Thymus (tissue), 11 donors: ENCODE results near the gene BCORL1. TPM values are rescaled to one million over a fixed set of nuclear protein-coding genes. Genes with fewer than 3 reads are reported as not detected.

ENCODE experiments used
- DNase-seq, 9 donors: peaks; one replicate each; pipeline ENCODE4 v3.0.0-alpha.2; 2013; ENCODE audit warnings: low spot score in 9 of 9, low read depth in 6 of 9, missing footprints in 1 of 9
- H3K27ac ChIP-seq, 2 donors: one replicate each; pipeline ENCODE4 v1.5.1; 2013; ENCODE audit warnings: control low read depth in 1 of 2, low read depth in 1 of 2, low read length in 1 of 2, mild to moderate bottlenecking in 1 of 2, moderate library complexity in 1 of 2
- H3K27me3 ChIP-seq, 2 donors: one replicate each; pipeline ENCODE4 v1.5.1; 2013; ENCODE audit warnings: low read length in 1 of 2; ENCODE audit not compliant: control insufficient read depth in 2 of 2, insufficient read depth in 1 of 2
- H3K36me3 ChIP-seq, 2 donors: one replicate each; pipeline ENCODE4 v1.5.1; 2013; ENCODE audit warnings: low read length in 1 of 2, mild to moderate bottlenecking in 1 of 2, moderate library complexity in 1 of 2; ENCODE audit not compliant: control insufficient read depth in 2 of 2, insufficient read depth in 2 of 2
- H3K4me1 ChIP-seq, 2 donors: one replicate each; pipeline ENCODE4 v1.5.1; 2013; ENCODE audit warnings: low read length in 2 of 2; ENCODE audit not compliant: control insufficient read depth in 2 of 2, insufficient read depth in 2 of 2
- H3K4me3 ChIP-seq, 2 donors: one replicate each; pipeline ENCODE4 v1.5.1; 2013; ENCODE audit warnings: low read length in 2 of 2, control low read depth in 1 of 2, mild to moderate bottlenecking in 1 of 2
- H3K9me3 ChIP-seq, 2 donors: one replicate each; pipeline ENCODE4 v1.5.1; 2013; ENCODE audit warnings: low read length in 1 of 2, mild to moderate bottlenecking in 1 of 2; ENCODE audit not compliant: control insufficient read depth in 2 of 2, insufficient read depth in 1 of 2
- WGBS: extraction: QIAGEN DNeasy Blood & Tissue Kit; methylation state at CpG from one replicate; pipeline ENCODE4 v1.1.7; 2013; 5-methylcytosine and 5-hydroxymethylcytosine counted together
- polyA plus RNA-seq: library from polyadenylated mRNA; stranded (reverse); fragments of 200-250 nt; gene quantifications from one replicate; pipeline ENCODE4 v1.2.3, GENCODE V29; 2013
- total RNA-seq: library from RNA; stranded (reverse); fragments of 120-200 nt; gene quantifications from one replicate; pipeline ENCODE4 v1.2.4, GENCODE V29; 2013
- donor health status: healthy.

The BCORL1 gene
- total and polyA plus RNA-seq, 2 donors = 1.0 to 2.0 TPM

- 62% methylated on average over 13 of the region's 13 CpGs for WGBS
- Histone ChIP-seq H3K27me3 (peaks cover 0 to 12% of the 10 kb centered on the region in 2 donors), H3K36me3 (no peaks in the 10 kb centered on the region), H3K9me3 (no peaks in the 10 kb centered on the region), H3K27ac (no peak overlapping the region), H3K4me3 (no peak overlapping the region), H3K4me1 (peaks cover 0 to 30% of the 10 kb centered on the region in 2 donors)
- DNase-seq = peak in 1 of 9 donors; percentile 19
These were observed 23.5 kb upstream of the BCORL1 start for GRCh38 chrX:129958814-129959492.

GRCh38 chrX:129959493-129959832 lies 23.0 kb upstream of the BCORL1 start:
- peaks cover 0 to 12% of the 10 kb centered on the region in 2 donors for H3K27me3 ChIP-seq
- H3K4me1 ChIP-seq = peaks cover 0 to 30% of the 10 kb centered on the region in 2 donors
- no peak overlapping the region for H3K4me3 ChIP-seq
- no peak overlapping the region for H3K27ac ChIP-seq
- no peaks in the 10 kb centered on the region for H3K36me3 ChIP-seq
- H3K9me3 ChIP-seq = no peaks in the 10 kb centered on the region
- DNase-seq = peak in 1 of 9 donors; percentile 22
- 95% methylated on average over 19 of the region's 19 CpGs for WGBS

GRCh38 chrX:129961180-129962083 lies 21.0 kb upstream of the BCORL1 start:
- peak in 4 of 9 donors; percentile 52 to 77 (median 55) for DNase-seq
- H3K36me3 ChIP-seq = no peaks in the 10 kb centered on the region
- H3K9me3 ChIP-seq = no peaks in the 10 kb centered on the region
- peak overlapping the region; percentile 34 to 82 for H3K27ac ChIP-seq
- 5% methylated on average over 26 of the region's 26 CpGs for WGBS
- peaks cover 0 to 9% of the 10 kb centered on the region in 2 donors for H3K27me3 ChIP-seq
- peak overlapping the region; percentile 32 to 43 for H3K4me3 ChIP-seq
- peaks cover 0 to 30% of the 10 kb centered on the region in 2 donors for H3K4me1 ChIP-seq

GRCh38 chrX:129963729-129964128 lies 18.7 kb upstream of the BCORL1 start:
- DNase-seq = no peak
- H3K36me3 ChIP-seq = no peaks in the 10 kb centered on the region
- no peak overlapping the region for H3K27ac ChIP-seq
- WGBS = 96% methylated on average over 8 of the region's 8 CpGs
- no peaks in the 10 kb centered on the region for H3K27me3 ChIP-seq
- peaks cover 0 to 14% of the 10 kb centered on the region in 2 donors for H3K4me1 ChIP-seq
- H3K9me3 ChIP-seq = no peaks in the 10 kb centered on the region
- H3K4me3 ChIP-seq = no peak overlapping the region

GRCh38 chrX:129965166-129965565 lies 17.3 kb upstream of the BCORL1 start:
- 96% methylated on average over 6 of the region's 6 CpGs for WGBS
- no peak for DNase-seq
- Histone ChIP-seq H3K4me3 (no peak overlapping the region), H3K4me1 (peaks cover 0 to 14% of the 10 kb centered on the region in 2 donors), H3K36me3 (no peaks in the 10 kb centered on the region), H3K27ac (no peak overlapping the region), H3K9me3 (no peaks in the 10 kb centered on the region), H3K27me3 (no peaks in the 10 kb centered on the region)

- Histone ChIP-seq H3K27ac (no peak overlapping the region), H3K27me3 (peaks cover 0 to 2% of the 10 kb centered on the region in 2 donors), H3K4me1 (no peaks in the 10 kb centered on the region), H3K9me3 (no peaks in the 10 kb centered on the region), H3K36me3 (no peaks in the 10 kb centered on the region), H3K4me3 (no peak overlapping the region)
- 98% methylated on average over 3 of the region's 3 CpGs for WGBS
- no peak for DNase-seq
These were observed 13.5 kb upstream of the BCORL1 start for GRCh38 chrX:129968968-129969367.

GRCh38 chrX:129976441-129976840 lies 6.0 kb upstream of the BCORL1 start:
- no peak overlapping the region for H3K4me3 ChIP-seq
- H3K36me3 ChIP-seq = no peaks in the 10 kb centered on the region
- H3K27me3 ChIP-seq = peaks cover 0 to 26% of the 10 kb centered on the region in 2 donors
- H3K4me1 ChIP-seq = peaks cover 2 to 14% of the 10 kb centered on the region in 2 donors
- H3K27ac ChIP-seq = no peak overlapping the region
- DNase-seq = no peak
- WGBS = 76% methylated on average over 5 of the region's 5 CpGs
- H3K9me3 ChIP-seq = no peaks in the 10 kb centered on the region

GRCh38 chrX:129979207-129979920 lies 3.1 kb upstream of the BCORL1 start:
- no peak overlapping the region for H3K27ac ChIP-seq
- DNase-seq = peak in 1 of 9 donors; percentile 21

More at GRCh38 chrX:129979207-129979920, 3.1 kb upstream of the BCORL1 start:
- WGBS = 29% methylated on average over 35 of the region's 35 CpGs
- peaks cover 2 to 21% of the 10 kb centered on the region in 2 donors for H3K4me1 ChIP-seq
- H3K27me3 ChIP-seq = peaks cover 0 to 32% of the 10 kb centered on the region in 2 donors
- no peaks in the 10 kb centered on the region for H3K36me3 ChIP-seq
- no peaks in the 10 kb centered on the region for H3K9me3 ChIP-seq
- H3K4me3 ChIP-seq = no peak overlapping the region
